GM19395 (cell line): Measurements from ENCODE around the gene HNRNPH2.

Experiments used
- ATAC-seq: cut with Tn5 transposase; IDR thresholded peaks from one replicate; pipeline ENCODE4 v1.9.1; 2021; ENCODE audit warnings: mild to moderate bottlenecking, moderate library complexity; ENCODE audit not compliant: unreplicated experiment

Gene HNRNPH2

GRCh38 chrX:101407748-101408531, at the start of gene HNRNPH2, which contains the start of gene GLA:
Gene HNRNPH2 (plus strand): TSS chrX:101408222. CDS start chrX:101411989, 3,767 bp downstream.
Gene GLA (minus strand): TSS chrX:101407925. CDS start chrX:101407903, 22 bp downstream.
- peak; percentile 95 for ATAC-seq

- ATAC-seq = no peak
Observed at GRCh38 chrX:101359966-101360365, 48.1 kb upstream of the HNRNPH2 start.

DNA sequence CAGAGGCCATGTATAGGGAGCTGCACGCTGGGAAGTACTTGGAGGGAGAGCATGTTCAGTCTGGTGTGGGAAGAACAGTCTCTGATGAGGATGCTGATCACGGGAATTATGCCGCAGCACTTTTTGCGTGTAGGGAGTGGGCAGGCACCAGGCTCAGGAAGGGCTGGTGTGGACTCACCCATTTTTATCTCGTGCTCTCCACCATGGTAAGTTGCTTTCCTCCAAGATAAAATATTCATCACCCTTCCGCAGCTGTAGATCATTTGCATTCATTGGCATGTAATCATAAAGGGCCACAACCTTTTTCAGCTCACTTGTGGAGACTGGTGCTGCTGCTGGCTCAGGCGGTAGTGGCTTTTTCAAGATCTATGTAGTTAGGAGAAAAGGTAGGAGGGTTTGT, 47.6 kb upstream of the HNRNPH2 start:
- no peak for ATAC-seq

DNA sequence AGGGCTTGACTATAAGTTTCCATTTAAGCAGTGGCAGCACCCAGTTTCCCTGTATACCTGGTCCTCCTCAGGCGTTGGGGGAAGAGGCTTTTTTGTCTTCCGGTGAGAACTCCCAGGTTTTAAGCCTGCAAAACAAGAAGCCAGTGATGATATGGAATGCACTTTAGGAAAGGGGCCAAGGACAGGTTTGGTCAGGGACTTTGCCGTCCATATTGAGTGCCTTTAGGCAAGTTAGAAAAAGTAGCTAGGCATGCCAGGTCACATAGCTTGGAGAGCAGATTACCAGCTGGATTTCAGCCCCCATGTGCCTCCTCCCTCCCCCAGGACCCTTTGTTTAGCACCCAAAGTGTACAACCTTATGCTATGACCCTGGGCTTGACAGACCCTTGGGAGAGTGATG, 45.9 kb upstream of the HNRNPH2 start:
- no peak for ATAC-seq

- no peak for ATAC-seq
Observed at GRCh38 chrX:101362757-101363156, 45.3 kb upstream of the HNRNPH2 start.

GRCh38 chrX:101365301-101365795, 42.7 kb upstream of the HNRNPH2 start:
- ATAC-seq = no peak

- no peak for ATAC-seq
Observed at GRCh38 chrX:101368800-101369199, 39.2 kb upstream of the HNRNPH2 start.

GRCh38 chrX:101369687-101370086, 38.3 kb upstream of the HNRNPH2 start:
- ATAC-seq = no peak

DNA sequence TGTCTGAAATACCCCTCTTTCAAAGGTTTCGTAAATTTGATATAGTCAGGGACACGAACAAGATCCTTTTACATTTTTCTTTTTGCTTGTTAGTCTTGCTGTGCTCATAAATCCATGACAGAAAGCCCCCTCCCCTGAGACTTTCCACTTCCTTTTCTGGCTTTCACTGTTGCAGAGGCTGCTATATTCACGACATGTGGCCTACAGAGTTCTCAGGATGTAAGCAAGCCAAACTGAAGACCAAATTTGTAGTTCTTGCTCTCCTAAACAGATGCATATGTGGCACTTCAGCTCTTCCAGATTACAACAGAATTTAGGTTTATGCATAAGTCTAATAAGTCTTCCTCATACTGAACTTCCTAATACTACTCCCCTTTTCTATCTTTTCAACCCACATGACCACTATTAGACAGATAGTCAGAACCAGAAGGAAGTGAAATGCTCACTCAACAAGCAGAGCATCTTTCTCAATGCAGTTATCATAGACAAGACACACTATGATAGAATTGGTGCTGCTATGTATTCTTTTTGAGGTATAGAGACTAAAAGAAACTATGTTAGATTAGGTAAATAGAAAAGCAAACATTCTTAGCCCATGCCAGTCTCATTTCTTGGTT, 37.0 kb upstream of the HNRNPH2 start:
- peak; percentile 84 for ATAC-seq

DNA sequence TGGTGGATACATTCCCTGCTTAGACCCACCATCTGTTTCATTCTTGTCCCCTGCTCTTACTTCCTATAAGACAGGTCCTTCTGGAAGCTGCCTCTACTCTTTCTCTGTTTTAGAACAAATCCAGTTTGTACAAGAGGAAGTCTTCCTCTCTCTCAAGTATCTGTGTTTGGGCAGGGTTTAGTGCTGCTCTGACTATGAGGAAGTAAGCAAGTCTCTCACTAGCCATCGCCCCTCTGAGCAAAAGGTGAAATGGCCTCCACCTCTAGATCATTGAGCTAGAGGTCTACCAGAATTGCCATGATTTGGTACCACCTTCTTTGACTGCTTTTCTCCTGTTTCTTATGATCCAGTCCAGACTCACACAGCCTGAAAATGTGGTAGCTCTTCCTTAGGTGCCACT, 30.5 kb upstream of the HNRNPH2 start:
- no peak for ATAC-seq

DNA sequence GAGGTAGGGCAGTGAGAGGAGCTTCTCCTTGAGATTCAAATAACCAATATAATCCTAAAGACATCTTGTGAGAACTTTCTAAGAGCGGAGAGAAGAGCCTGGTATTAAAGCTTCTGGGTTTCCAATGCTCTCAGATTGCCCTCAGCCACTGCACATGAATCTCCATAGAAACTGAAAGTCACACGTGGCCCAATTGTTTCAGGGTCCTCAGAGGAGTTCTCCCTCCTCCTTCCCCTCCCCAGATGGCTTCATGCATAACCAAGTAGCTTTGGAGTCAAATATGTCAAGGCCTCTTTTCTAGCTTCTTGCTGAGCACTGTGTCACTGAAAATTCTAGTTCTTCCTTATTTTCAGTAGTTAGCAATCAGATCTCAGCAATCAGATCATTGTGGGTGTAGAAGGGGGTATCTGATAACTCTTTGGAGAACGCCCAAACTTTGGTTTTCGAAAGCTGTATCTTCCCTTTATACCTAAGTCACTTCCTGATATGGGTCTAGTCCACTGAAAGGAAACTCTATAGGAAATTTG, 24.3 kb upstream of the HNRNPH2 start:
- peak; percentile 78 for ATAC-seq

- no peak for ATAC-seq
Observed at GRCh38 chrX:101385026-101385684, 22.9 kb upstream of the HNRNPH2 start.

GRCh38 chrX:101385795-101386541, 22.1 kb upstream of the HNRNPH2 start, which contains the start of gene BTK:
Gene BTK (minus strand): TSS chrX:101386191. CDS start chrX:101375284, 10,907 bp downstream.
- peak; percentile 68 for ATAC-seq

- no peak for ATAC-seq
Observed at GRCh38 chrX:101386542-101386885, 21.5 kb upstream of the HNRNPH2 start.

- no peak for ATAC-seq
Observed at GRCh38 chrX:101388604-101389003, 19.4 kb upstream of the HNRNPH2 start.

- ATAC-seq = peak; percentile 80
Observed at GRCh38 chrX:101390664-101391525, 17.1 kb upstream of the HNRNPH2 start, which contains the start of gene RPL36A. Gene RPL36A (plus strand): TSS chrX:101391011. CDS start chrX:101391044, 33 bp downstream.

- ATAC-seq = no peak
Observed at GRCh38 chrX:101391831-101392230, 16.2 kb upstream of the HNRNPH2 start.

GRCh38 chrX:101393530-101394305, 14.3 kb upstream of the HNRNPH2 start:
- ATAC-seq = no peak

GRCh38 chrX:101394372-101394771, 13.7 kb upstream of the HNRNPH2 start:
- no peak for ATAC-seq
